Nephron progenitor cell (in vitro differentiated cells): ENCODE results near the gene CSTA.

Experiments
- DNase-seq: peaks from one replicate; pipeline ENCODE4 v3.0.0; 2021
- H3K27ac Mint-ChIP-seq: 2 replicates; pipeline ENCODE4 v1.8.0; 2021; ENCODE audit warnings: mild to moderate bottlenecking, moderate library complexity, mixed read lengths
- H3K27me3 Mint-ChIP-seq: 2 replicates; pipeline ENCODE4 v1.8.0; 2021; ENCODE audit warnings: mild to moderate bottlenecking, low read depth, mixed read lengths; ENCODE audit not compliant: poor library complexity
- H3K36me3 Mint-ChIP-seq: 2 replicates; pipeline ENCODE4 v1.8.0; 2021; ENCODE audit warnings: low read depth, mixed read lengths
- H3K4me1 Mint-ChIP-seq: 2 replicates; pipeline ENCODE4 v1.8.0; 2021; ENCODE audit warnings: mixed read lengths
- H3K4me3 Mint-ChIP-seq: 2 replicates; pipeline ENCODE4 v1.8.0; 2021; ENCODE audit warnings: mild to moderate bottlenecking, moderate library complexity, mixed read lengths
- H3K9me3 Mint-ChIP-seq: 2 replicates; pipeline ENCODE4 v1.8.0; 2021; ENCODE audit warnings: mild to moderate bottlenecking, moderate library complexity, mixed read lengths
- CTCF ChIP-seq: fragments of 200-600 bp; sonication (generic); IDR thresholded peaks from 2 replicates; pipeline ENCODE4 v1.5.0; 2021; ENCODE audit warnings: antibody characterized with exemption

Gene CSTA

GRCh38 chr3:122322095-122323075, 2.7 kb upstream of the CSTA start:
- Mint-ChIP-seq H3K27ac (no peak overlapping the region), H3K27me3 (peaks cover 13% of the 10 kb centered on the region), H3K9me3 (peaks cover 20% of the 10 kb centered on the region), H3K36me3 (peaks cover 4% of the 10 kb centered on the region), H3K4me1 (no peaks in the 10 kb centered on the region), H3K4me3 (no peak overlapping the region)
- no peak for DNase-seq
- no peak for TF ChIP-seq CTCF

- DNase-seq: no peak
- H3K4me1 Mint-ChIP-seq: no peaks in the 10 kb centered on the region
- H3K36me3 Mint-ChIP-seq: no peaks in the 10 kb centered on the region
- no peak overlapping the region for H3K4me3 Mint-ChIP-seq
- no peak overlapping the region for H3K27ac Mint-ChIP-seq
- H3K27me3 Mint-ChIP-seq: peaks cover 9% of the 10 kb centered on the region
- no peak for TF ChIP-seq CTCF
- H3K9me3 Mint-ChIP-seq: no peaks in the 10 kb centered on the region
These were observed 721 bp downstream of the CSTA start for GRCh38 chr3:122325769-122326168.

GRCh38 chr3:122331886-122332285, 6.8 kb downstream of the CSTA start:
- H3K4me3 Mint-ChIP-seq: no peak overlapping the region
- H3K4me1 Mint-ChIP-seq: no peaks in the 10 kb centered on the region
- H3K9me3 Mint-ChIP-seq: no peaks in the 10 kb centered on the region
- H3K27me3 Mint-ChIP-seq: peaks cover 9% of the 10 kb centered on the region
- H3K36me3 Mint-ChIP-seq: no peaks in the 10 kb centered on the region
- no peak for DNase-seq
- TF ChIP-seq CTCF: no peak
- H3K27ac Mint-ChIP-seq: no peak overlapping the region

- no peak for TF ChIP-seq CTCF
- Mint-ChIP-seq H3K4me1 (no peaks in the 10 kb centered on the region), H3K27ac (no peak overlapping the region), H3K36me3 (no peaks in the 10 kb centered on the region), H3K9me3 (no peaks in the 10 kb centered on the region), H3K4me3 (no peak overlapping the region), H3K27me3 (peaks cover 9% of the 10 kb centered on the region)
- DNase-seq: no peak
These were observed 7.5 kb downstream of the CSTA start for GRCh38 chr3:122332551-122332950.

- H3K27me3 Mint-ChIP-seq: peaks cover 15% of the 10 kb centered on the region
- no peak overlapping the region for H3K27ac Mint-ChIP-seq
- peaks cover 14% of the 10 kb centered on the region for H3K9me3 Mint-ChIP-seq
- no peaks in the 10 kb centered on the region for H3K4me1 Mint-ChIP-seq
- H3K36me3 Mint-ChIP-seq: no peaks in the 10 kb centered on the region
- DNase-seq: no peak
- no peak overlapping the region for H3K4me3 Mint-ChIP-seq
- no peak for TF ChIP-seq CTCF
These were observed 17.8 kb downstream of the CSTA start for GRCh38 chr3:122342803-122343202.

GRCh38 chr3:122343654-122344053, 18.6 kb downstream of the CSTA start:
- DNase-seq: no peak
- H3K9me3 Mint-ChIP-seq: peaks cover 18% of the 10 kb centered on the region
- no peaks in the 10 kb centered on the region for H3K4me1 Mint-ChIP-seq
- H3K27ac Mint-ChIP-seq: no peak overlapping the region
- H3K27me3 Mint-ChIP-seq: peaks cover 13% of the 10 kb centered on the region
- H3K36me3 Mint-ChIP-seq: no peaks in the 10 kb centered on the region
- TF ChIP-seq CTCF: no peak
- H3K4me3 Mint-ChIP-seq: no peak overlapping the region
